GM19397 (cell line): ENCODE results near the gene MPLKIP.
"Not testable (repeated sequence)": the region's sequence is repeated elsewhere in the genome, so short reads cannot be mapped to it uniquely, and the experiment has no call there.

ENCODE experiments used
- ATAC-seq: cut with Tn5 transposase; IDR thresholded peaks from one replicate; pipeline ENCODE4 v1.9.1; 2021; ENCODE audit warnings: mild to moderate bottlenecking, moderate library complexity; ENCODE audit not compliant: unreplicated experiment

MPLKIP gene

DNA sequence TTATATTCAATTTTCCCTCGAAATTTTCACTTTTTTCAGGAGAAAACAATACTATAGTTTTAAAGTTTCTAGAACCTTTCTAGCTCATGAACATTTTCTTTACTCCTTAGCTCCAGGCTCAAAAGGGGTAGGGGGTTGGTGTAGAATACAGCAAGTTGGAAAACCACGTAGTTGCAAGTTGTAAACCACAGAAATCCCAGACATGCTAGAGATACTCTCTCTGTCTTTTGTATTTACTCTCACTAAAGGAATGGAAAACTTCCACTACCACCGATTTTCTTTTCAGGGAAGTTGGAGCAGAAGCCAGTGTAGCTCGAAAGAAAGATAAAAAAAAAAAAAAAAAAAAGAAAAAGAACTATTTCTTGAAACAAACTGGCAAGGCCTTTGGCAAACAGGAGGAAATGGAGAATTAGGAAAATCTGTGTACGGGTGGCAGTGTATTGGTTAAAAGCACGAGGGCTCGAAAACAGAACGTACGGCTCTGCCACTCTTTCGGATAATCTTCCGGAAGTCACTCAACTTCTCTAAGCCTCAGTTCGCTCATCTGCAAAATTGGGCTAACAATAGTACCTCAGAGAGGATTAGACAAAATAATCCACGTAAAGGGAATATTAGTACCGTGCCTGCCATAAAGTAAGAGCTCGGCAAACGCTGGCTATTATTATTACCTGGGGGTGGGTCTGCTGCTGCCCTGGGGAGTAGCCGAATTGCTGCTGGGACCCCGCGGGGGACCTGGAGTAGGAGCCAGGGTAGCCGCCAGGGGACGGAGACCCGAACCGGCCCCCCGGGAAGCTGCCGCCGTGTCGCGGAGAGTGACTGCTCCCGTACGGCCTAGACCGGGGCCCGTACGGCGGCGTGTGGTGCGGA lies 628 bp downstream of the MPLKIP start:
- peak; percentile 1 for ATAC-seq

DNA sequence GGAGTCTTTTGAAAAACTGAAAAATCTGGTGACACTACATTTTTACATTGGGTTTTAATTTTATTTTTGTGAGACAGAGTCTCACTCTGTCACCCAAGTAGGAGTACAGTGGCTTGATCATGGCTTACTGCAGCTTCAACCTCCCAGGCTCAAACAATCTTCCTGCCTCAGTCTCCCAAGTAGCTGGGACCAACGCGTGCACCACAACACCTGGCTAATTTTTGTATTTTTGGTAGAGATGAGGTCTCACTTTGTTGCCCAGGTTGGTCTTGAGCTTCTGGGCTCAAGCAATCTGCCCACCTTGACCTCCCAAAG lies 11.5 kb downstream of the MPLKIP start:
- ATAC-seq = no peak

DNA sequence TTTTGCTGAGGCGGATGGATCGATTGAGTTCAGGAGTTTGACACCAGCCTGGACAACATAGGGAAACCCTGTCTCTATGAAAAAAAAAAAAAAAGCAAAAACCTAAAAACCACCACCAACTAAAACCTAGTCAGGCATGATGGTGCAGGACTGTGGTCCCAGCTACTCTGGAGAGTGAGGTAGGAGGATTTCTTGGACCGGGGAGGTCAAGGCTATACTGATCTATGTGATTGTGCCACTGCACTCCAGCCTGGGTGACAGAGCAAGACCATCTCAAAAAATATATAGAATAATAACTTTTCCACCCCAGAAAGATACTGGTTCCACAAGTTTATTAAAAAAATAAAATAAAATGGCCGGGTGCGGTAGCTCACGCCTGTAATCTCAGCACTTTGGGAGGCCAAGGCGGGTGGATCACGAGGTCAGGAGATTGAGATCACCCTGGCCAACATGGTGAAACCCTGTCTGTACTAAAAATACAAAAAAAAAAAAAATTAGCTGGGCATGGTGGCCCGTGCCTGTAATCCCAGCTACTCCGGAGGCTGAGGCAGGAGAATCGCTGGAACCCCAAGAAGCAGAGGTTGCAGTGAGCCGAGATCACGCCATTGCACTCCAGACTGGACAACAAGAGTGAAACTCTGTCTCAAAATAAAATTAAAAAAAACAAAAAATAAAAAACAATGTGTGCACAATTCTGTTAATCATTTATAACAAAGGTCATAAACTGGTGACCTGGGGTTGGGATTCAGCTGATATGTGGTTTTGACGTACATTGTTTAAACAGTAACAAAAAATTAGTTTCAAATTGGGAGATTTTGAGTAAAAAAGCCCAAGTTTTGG lies 12.1 kb downstream of the MPLKIP start:
- ATAC-seq = not testable (repeated sequence)

GRCh38 chr7:40120020-40120419 lies 14.4 kb downstream of the MPLKIP start:
- no peak for ATAC-seq

DNA sequence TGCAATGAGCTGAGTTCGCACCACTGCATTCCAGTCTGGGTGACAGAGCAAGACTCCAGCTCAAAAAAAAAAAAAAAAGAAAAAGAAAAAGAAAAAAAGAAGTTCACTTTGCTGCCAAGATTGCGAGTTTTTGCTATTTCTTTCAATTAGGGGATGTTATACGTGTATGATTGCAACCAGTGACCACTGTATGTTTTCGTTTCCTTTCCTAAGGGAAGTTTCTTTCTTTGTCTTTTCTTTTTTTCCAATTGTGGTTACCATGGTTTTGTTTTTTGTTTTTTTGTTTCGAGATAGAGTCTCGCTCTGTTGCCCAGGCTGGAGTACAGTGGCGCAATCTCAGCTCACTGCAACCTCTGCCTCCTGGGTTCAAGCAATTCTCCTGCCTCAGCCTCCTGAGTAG lies 16.2 kb downstream of the MPLKIP start:
- ATAC-seq = not testable (repeated sequence)

DNA sequence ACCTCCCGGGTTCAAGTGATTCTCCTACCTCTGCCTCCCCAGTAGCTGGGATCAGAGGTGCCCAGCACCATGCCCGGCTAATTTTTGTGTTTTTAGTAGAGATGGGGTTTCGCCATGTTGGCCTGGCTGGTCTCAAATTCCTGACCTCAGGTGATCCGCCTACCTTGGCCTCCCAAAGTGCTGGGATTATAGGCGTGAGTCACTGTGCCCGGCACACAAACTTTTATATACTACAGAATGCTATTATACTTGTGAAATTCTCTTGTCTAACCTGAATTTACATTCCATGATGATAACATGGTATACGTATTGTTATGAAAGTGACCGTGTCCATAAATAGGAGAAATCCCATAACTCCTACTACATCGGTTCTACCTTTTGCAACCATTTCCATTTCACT lies 17.2 kb downstream of the MPLKIP start:
- ATAC-seq = not testable (repeated sequence)

DNA sequence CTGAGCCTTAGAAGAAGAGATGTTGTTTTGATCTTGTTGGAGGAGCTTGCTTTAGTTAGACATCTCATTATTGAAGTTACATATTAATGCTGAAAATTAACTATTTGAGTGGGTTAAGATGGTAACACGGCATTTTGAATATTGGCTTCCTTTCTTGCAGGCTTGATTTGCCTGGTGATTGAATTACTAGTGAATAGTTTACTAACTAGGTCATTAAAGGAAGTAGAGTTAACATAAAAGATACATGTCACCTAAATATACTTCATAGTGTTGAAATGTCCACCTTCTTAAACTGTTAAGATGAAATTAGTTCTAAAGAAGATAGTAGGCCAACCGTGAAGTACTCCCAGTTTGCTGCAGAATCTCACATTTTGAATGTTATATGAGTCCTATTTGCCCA lies 18.5 kb downstream of the MPLKIP start:
- ATAC-seq = no peak

DNA sequence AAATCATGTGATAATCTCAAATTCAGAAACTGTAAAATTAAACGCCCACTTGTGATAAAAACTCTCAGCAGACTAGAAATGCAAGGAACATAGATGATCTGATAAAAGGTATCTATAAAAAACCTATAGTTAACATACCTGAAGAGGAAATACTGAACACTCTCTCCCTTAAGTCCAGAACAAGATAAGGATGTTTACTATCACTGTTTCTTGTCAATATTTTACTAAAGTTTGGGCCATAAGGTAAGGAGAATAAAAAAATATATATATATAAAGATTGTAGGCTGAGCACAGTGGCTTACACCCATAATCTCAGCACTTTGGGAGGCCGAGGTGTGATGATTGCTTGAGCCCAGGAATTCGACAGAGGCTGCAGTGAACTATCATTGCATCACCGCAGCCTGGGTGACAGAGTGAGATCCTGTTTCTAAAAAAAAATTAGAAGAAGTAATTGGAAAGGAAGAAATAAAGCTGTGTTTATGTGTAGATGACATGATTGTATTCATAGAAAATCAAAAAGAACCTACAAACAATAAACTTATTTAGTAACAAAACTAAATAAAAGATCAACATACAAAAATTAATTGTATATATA lies 28.4 kb downstream of the MPLKIP start:
- ATAC-seq = no peak

GRCh38 chr7:40102897-40103296 lies 31.5 kb downstream of the MPLKIP start:
- ATAC-seq = no peak

DNA sequence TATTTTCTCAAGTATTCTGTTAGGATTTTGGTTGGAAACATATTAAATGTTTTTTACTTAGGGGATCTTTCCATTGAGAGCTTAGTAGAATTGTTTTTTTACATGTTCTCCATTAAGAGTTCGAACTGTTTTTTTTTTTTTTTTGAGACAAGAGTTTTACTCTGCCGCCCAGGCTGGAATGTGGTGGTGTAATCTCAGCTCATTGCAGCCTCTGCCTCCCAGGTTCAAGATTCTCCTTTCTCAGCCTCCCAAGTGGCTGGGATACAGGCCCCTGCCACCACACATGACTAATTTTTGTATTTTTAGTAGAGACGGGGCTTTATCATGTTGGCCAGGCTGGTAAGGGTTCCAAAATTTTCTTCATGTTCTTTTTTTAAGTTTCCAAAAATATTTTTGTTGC lies 33.2 kb downstream of the MPLKIP start:
- no peak for ATAC-seq

GRCh38 chr7:40099837-40100236 lies 34.6 kb downstream of the MPLKIP start:
- ATAC-seq = no peak

DNA sequence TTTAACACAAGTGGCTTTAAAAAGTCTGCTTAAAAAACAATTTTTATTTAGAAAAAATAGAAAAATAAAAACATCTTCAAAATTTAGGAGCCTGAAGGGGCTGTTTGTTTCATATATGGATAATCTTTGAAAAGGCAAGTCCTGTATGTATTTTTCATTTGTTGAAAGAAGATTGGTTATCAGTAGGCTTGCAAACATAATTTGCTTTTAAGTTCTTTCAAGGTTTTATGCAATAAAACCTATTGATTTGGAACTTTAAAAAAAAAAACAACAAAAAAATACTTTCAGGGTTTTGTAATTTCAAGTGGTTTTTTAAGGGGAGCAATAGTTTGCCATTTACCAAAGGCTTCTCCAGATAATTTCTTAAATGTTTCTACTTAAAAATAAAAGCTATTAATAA lies 35.6 kb downstream of the MPLKIP start:
- no peak for ATAC-seq

DNA sequence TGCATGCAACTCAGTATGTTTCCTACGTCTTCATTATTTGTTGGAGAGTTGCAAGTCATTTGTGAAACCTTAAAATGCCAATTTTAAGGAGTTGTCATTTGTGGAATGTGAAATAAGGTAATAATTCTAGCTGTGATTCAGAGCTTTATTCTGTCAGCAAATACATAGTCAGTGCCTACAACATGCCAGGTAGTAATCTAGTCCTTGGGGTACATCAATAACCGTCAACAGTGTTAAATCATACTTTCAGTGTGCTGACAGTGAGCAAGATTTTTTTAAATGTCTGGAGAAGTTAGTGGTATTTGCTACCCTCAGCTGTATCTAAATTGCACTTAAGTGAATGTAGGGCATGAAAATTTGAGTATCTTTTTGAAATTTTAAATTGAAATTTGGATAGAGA lies 36.7 kb downstream of the MPLKIP start:
- no peak for ATAC-seq

DNA sequence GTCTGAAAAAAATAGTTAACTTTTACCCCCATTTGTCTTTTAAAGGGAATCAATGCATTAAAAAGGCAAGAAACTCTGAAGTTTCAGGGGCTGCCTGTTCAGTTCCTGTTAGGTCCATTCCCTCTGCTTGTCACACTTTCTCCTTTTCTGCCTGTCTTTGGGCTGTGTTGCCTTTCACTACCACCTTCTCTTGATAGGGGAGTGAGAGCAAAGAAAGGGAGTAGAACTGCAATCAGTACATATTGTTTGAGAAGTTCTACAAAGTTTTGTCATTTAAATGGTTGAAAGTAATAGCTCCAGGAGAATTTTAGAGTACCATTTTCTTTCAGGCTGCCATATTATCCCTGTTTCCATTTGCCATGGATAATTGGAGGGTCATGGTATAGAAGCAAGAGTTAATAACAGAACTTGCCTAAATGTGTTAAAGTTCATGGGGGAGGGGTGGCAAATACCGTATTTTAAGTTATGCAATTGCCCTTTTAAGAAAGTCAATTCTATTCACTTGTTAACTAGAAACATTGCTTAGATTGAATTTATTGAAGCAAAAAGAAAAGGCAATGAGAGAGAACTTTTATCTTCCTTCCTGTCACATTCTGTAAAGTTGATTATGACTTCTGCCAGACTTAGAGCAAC lies 38.6 kb downstream of the MPLKIP start:
- ATAC-seq = no peak

DNA sequence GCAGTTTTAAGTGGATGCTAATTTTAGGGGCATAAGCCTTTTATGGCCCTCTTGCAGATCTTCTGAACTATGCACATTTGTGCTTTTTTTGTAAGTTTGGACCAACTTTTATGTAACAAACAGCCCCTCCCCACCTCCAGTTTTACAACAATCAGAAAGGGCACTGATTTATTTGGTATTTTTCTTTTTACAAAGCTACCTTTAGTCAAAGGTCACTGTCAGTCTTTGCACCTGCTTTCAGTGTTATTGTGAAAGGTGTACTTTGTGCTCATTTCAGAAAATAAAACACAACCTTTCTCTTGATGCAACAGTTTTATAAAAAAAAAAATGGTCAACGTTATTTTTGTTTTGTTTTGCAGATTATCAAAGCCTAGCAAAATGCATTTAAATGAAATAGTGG lies 39.2 kb downstream of the MPLKIP start:
- ATAC-seq = no peak

GRCh38 chr7:40093631-40094350 lies 40.6 kb downstream of the MPLKIP start:
- no peak for ATAC-seq

- no peak for ATAC-seq
Measured at GRCh38 chr7:40092182-40092581, 42.2 kb downstream of the MPLKIP start.

GRCh38 chr7:40077849-40078248 lies 56.6 kb downstream of the MPLKIP start:
- ATAC-seq = no peak
